Parathyroid adenoma (tissue), 2 donors: ENCODE measurements around the gene AHNAK.
"Not testable (repeated sequence)": the region's sequence is repeated elsewhere in the genome, so short reads cannot be mapped to it uniquely, and the experiment has no call there.

Experiments used
- H2AFZ ChIP-seq: fragments of 300-600 bp; sonication (generic); one replicate; pipeline ENCODE4 v1.7.0; 2017; ENCODE audit warnings: antibody characterized with exemption, mild to moderate bottlenecking
- H3K27ac ChIP-seq: fragments of 300-600 bp; sonication (generic); one replicate; pipeline ENCODE4 v1.7.0; 2017
- H3K27me3 ChIP-seq: fragments of 300-600 bp; sonication (generic); one replicate; pipeline ENCODE4 v1.7.0; 2017; ENCODE audit warnings: low read length; ENCODE audit not compliant: control insufficient read depth, insufficient read depth
- H3K36me3 ChIP-seq: fragments of 300-600 bp; sonication (generic); one replicate; pipeline ENCODE4 v1.7.0; 2017; ENCODE audit warnings: low read length; ENCODE audit not compliant: control insufficient read depth, insufficient read depth
- H3K4me1 ChIP-seq: fragments of 300-600 bp; sonication (generic); one replicate; pipeline ENCODE4 v1.7.0; 2017; ENCODE audit warnings: control low read depth
- H3K4me2 ChIP-seq: fragments of 300-600 bp; sonication (generic); one replicate; pipeline ENCODE4 v1.7.0; 2017; ENCODE audit warnings: low read length
- H3K4me3 ChIP-seq: fragments of 300-600 bp; sonication (generic); one replicate; pipeline ENCODE4 v1.7.0; 2017; ENCODE audit warnings: low read depth, low read length
- H3K79me2 ChIP-seq: fragments of 300-600 bp; sonication (generic); one replicate; pipeline ENCODE4 v1.7.0; 2017; ENCODE audit warnings: control low read depth
- H3K9ac ChIP-seq: fragments of 300-600 bp; sonication (generic); one replicate; pipeline ENCODE4 v1.7.0; 2017; ENCODE audit warnings: mild to moderate bottlenecking
- H3K9me3 ChIP-seq: fragments of 300-600 bp; sonication (generic); one replicate; pipeline ENCODE4 v1.7.0; 2017; ENCODE audit warnings: low read length; ENCODE audit not compliant: control insufficient read depth
- CTCF ChIP-seq: fragments of 300-600 bp; sonication (generic); IDR thresholded peaks from one replicate; pipeline ENCODE4 v1.7.0; 2017; ENCODE audit warnings: antibody characterized with exemption, mild to moderate bottlenecking
- donor health status: primary hyperparathyroidism.

AHNAK gene

GRCh38 chr11:62388999-62389398 is 157.6 kb downstream of the AHNAK start:
- no peaks in the 10 kb centered on the region for H3K27me3 ChIP-seq
- H3K79me2 ChIP-seq: no peaks in the 10 kb centered on the region
- H3K27ac ChIP-seq: no peak overlapping the region
- TF ChIP-seq CTCF: no peak
- no peaks in the 10 kb centered on the region for H3K4me1 ChIP-seq
- no peak overlapping the region for H3K9ac ChIP-seq
- H3K4me2 ChIP-seq: no peak overlapping the region
- H3K36me3 ChIP-seq: no peaks in the 10 kb centered on the region
- no peak overlapping the region for H2AFZ ChIP-seq
- H3K9me3 ChIP-seq: no peaks in the 10 kb centered on the region
- H3K4me3 ChIP-seq: no peak overlapping the region

GRCh38 chr11:62387381-62387780 is 159.2 kb downstream of the AHNAK start:
- no peak overlapping the region for H3K4me3 ChIP-seq

GRCh38 chr11:62386083-62386482 is 160.5 kb downstream of the AHNAK start:
- H3K9ac ChIP-seq: not testable (repeated sequence)

More at GRCh38 chr11:62387381-62387780, 159.2 kb downstream of the AHNAK start:
- TF ChIP-seq CTCF: no peak
- Histone ChIP-seq H3K4me1 (no peaks in the 10 kb centered on the region), H3K36me3 (no peaks in the 10 kb centered on the region), H3K79me2 (no peaks in the 10 kb centered on the region), H3K27ac (no peak overlapping the region), H2AFZ (no peak overlapping the region), H3K9me3 (no peaks in the 10 kb centered on the region), H3K4me2 (no peak overlapping the region), H3K9ac (no peak overlapping the region), H3K27me3 (no peaks in the 10 kb centered on the region)

GRCh38 chr11:62383822-62384221 is 162.8 kb downstream of the AHNAK start:
- no peak for TF ChIP-seq CTCF
- Histone ChIP-seq H2AFZ (no peak overlapping the region), H3K4me3 (no peak overlapping the region), H3K4me1 (no peaks in the 10 kb centered on the region), H3K4me2 (no peak overlapping the region), H3K9me3 (no peaks in the 10 kb centered on the region), H3K27ac (no peak overlapping the region), H3K27me3 (no peaks in the 10 kb centered on the region), H3K79me2 (no peaks in the 10 kb centered on the region), H3K36me3 (no peaks in the 10 kb centered on the region), H3K9ac (no peak overlapping the region)

More at GRCh38 chr11:62386083-62386482, 160.5 kb downstream of the AHNAK start:
- not testable (repeated sequence) for H2AFZ ChIP-seq, H3K27me3 ChIP-seq, H3K4me3 ChIP-seq, H3K4me2 ChIP-seq, H3K4me1 ChIP-seq, H3K79me2 ChIP-seq, H3K9me3 ChIP-seq, H3K27ac ChIP-seq, H3K36me3 ChIP-seq
